H1 (cell line): Measurements from ENCODE around the gene KCNJ10. TPM values are rescaled to one million over a fixed set of nuclear protein-coding genes. Genes with fewer than 3 reads are reported as not detected.
A peak's percentile ranks its signal among the peaks of the same experiment; 100 is the strongest.

Experiments
- CTCF ChIA-PET: fragments of 300-600 bp; sonication (Branson Sonifier 250); formaldehyde crosslinking; loops from one replicate; lab custom pipeline; 2021; ENCODE audit not compliant: partially characterized antibody; lab: Charles Lee
- POLR2A ChIA-PET: fragments of 300-600 bp; sonication (Branson Sonifier 250); formaldehyde crosslinking; loops from one replicate; lab custom pipeline; 2021; ENCODE audit warnings: inconsistent platforms; ENCODE audit not compliant: partially characterized antibody; lab: Charles Lee
- DNase-seq, 2 experiments: peaks; one replicate each; pipeline versions ENCODE4 v3.0.0 to v3.0.0-alpha.2; 2010 to 2022; ENCODE audit warnings: low spot score in 2 of 2, low read depth in 1 of 2, mixed read lengths in 1 of 2
- FAIRE-seq: peaks from 2 replicates; lab custom pipeline; 2011; peaks lifted over from hg19 to GRCh38; lab: Jason Lieb, UNC
- H2AFZ ChIP-seq: 2 replicates; pipeline ENCODE4 v1.8.1; 2012; ENCODE audit warnings: low read length, inconsistent platforms
- H2AK5ac ChIP-seq: 2 replicates; pipeline ENCODE4 v1.6.1; 2013; ENCODE audit warnings: low read depth, low read length
- H2BK120ac ChIP-seq: replicated peaks from 2 replicates; pipeline ENCODE3; 2013; ENCODE audit warnings: low read depth, low read length, inconsistent platforms
- H2BK12ac ChIP-seq: 2 replicates; pipeline ENCODE4 v1.6.1; 2013; ENCODE audit warnings: low read depth, low read length
- H2BK15ac ChIP-seq: 2 replicates; pipeline ENCODE4 v1.6.1; 2013; ENCODE audit warnings: low read length
- H2BK20ac ChIP-seq: 2 replicates; pipeline ENCODE4 v1.6.1; 2013; ENCODE audit warnings: low read length
- H2BK5ac ChIP-seq: 2 replicates; pipeline ENCODE4 v1.6.1; 2013; ENCODE audit warnings: low read depth, low read length
- H3K14ac ChIP-seq: 2 replicates; pipeline ENCODE4 v1.6.1; 2013; ENCODE audit warnings: inconsistent platforms; ENCODE audit not compliant: insufficient read length
- H3K18ac ChIP-seq: 2 replicates; pipeline ENCODE4 v1.6.1; 2013; ENCODE audit warnings: low read length; ENCODE audit errors: extremely low read depth
- H3K23ac ChIP-seq: 2 replicates; pipeline ENCODE4 v1.6.1; 2013; ENCODE audit warnings: inconsistent platforms; ENCODE audit not compliant: insufficient read length
- H3K23me2 ChIP-seq: 2 replicates; pipeline ENCODE4 v1.6.1; 2013; ENCODE audit warnings: low read depth, low read length
- H3K27ac ChIP-seq: 2 replicates; pipeline ENCODE4 v1.6.1; 2011; ENCODE audit warnings: low read depth, low read length, inconsistent platforms
- H3K27me3 ChIP-seq, 4 experiments: replicated peaks in 1 of 4; 1 replicate in 1 of 4; 2 replicates in 3 of 4; pipeline versions ENCODE4 v1.6.1 to v1.8.1; 2011 to 2013; ENCODE audit warnings: low read length in 3 of 4, mild to moderate bottlenecking in 3 of 4, inconsistent platforms in 2 of 4, mixed read lengths in 2 of 4, moderate library complexity in 1 of 4; ENCODE audit not compliant: control insufficient read depth in 3 of 4, insufficient read depth in 3 of 4; ENCODE audit errors: extremely low read depth in 1 of 4
- H3K36me3 ChIP-seq, 4 experiments: 2 replicates each; pipeline versions ENCODE4 v1.6.1 to v1.8.1; 2011 to 2013; ENCODE audit warnings: mild to moderate bottlenecking in 4 of 4, low read length in 3 of 4, moderate library complexity in 2 of 4, control low read depth in 1 of 4, inconsistent platforms in 1 of 4; ENCODE audit not compliant: insufficient read depth in 4 of 4, control insufficient read depth in 2 of 4
- H3K4ac ChIP-seq: replicated peaks from 2 replicates; pipeline ENCODE3; 2013; ENCODE audit warnings: low read length, low read depth, mixed read lengths, inconsistent platforms; ENCODE audit not compliant: insufficient read length
- H3K4me1 ChIP-seq, 4 experiments: replicated peaks in 1 of 4; 1 replicate in 1 of 4; 2 replicates in 3 of 4; pipeline versions ENCODE4 v1.6.1 to v1.8.1; 2011 to 2013; ENCODE audit warnings: low read length in 3 of 4, inconsistent platforms in 2 of 4, mixed read lengths in 1 of 4; ENCODE audit not compliant: insufficient read depth in 4 of 4, control insufficient read depth in 3 of 4
- H3K4me2 ChIP-seq, 2 experiments: 2 replicates each; pipeline versions ENCODE4 v1.6.1 to v1.8.1; 2011 to 2013; ENCODE audit warnings: low read depth in 2 of 2, low read length in 2 of 2, control low read depth in 1 of 2, inconsistent platforms in 1 of 2, mild to moderate bottlenecking in 1 of 2; ENCODE audit not compliant: insufficient read depth in 1 of 2
- H3K4me3 ChIP-seq, 4 experiments: fragments of 200-600, 300-600 bp in 1 of 4; sonication (generic), shearing (Covaris generic), sonication (Bioruptor Twin) in 1 of 4; 2 replicates each; pipeline versions ENCODE4 v1.5.1 to v1.8.1; 2011 to 2016; ENCODE audit warnings: low read length in 4 of 4, low read depth in 3 of 4, control low read depth in 2 of 4, inconsistent platforms in 2 of 4, mild to moderate bottlenecking in 2 of 4, mixed read lengths in 1 of 4, moderate library complexity in 1 of 4; ENCODE audit not compliant: insufficient read depth in 2 of 4; ENCODE audit errors: extremely low read depth in 1 of 4
- H3K56ac ChIP-seq: replicated peaks from 2 replicates; pipeline ENCODE3; 2013; ENCODE audit warnings: low read depth, mild to moderate bottlenecking, mixed read lengths, low read length, inconsistent platforms; ENCODE audit not compliant: insufficient read length
- H3K79me1 ChIP-seq: 2 replicates; pipeline ENCODE4 v1.6.1; 2013; ENCODE audit warnings: low read depth, low read length, control low read depth
- H3K79me2 ChIP-seq, 2 experiments: 2 replicates each; pipeline versions ENCODE4 v1.6.1 to v1.8.1; 2012 to 2013; ENCODE audit warnings: low read length in 2 of 2, mild to moderate bottlenecking in 2 of 2, inconsistent platforms in 1 of 2; ENCODE audit not compliant: insufficient read depth in 2 of 2, control insufficient read depth in 1 of 2
- H3K9ac ChIP-seq, 4 experiments: replicated peaks in 1 of 4; 1 replicate in 1 of 4; 2 replicates in 3 of 4; pipeline versions ENCODE4 v1.6.1 to v1.8.1; 2011 to 2013; ENCODE audit warnings: low read depth in 3 of 4, low read length in 3 of 4, control low read depth in 2 of 4, mild to moderate bottlenecking in 2 of 4, moderate library complexity in 2 of 4, inconsistent platforms in 1 of 4; ENCODE audit errors: extremely low read depth in 1 of 4
- H3K9me3 ChIP-seq, 2 experiments: 2 replicates each; pipeline versions ENCODE4 v1.6.1 to v1.8.1; 2012 to 2013; ENCODE audit warnings: mild to moderate bottlenecking in 2 of 2, moderate library complexity in 2 of 2, control low read depth in 1 of 2, inconsistent platforms in 1 of 2, low read depth in 1 of 2, low read length in 1 of 2, mixed read lengths in 1 of 2; ENCODE audit not compliant: insufficient read depth in 2 of 2
- H4K20me1 ChIP-seq, 2 experiments: replicated peaks in 1 of 2; 2 replicates each; pipeline versions ENCODE3 to v1.8.1; 2011 to 2013; ENCODE audit warnings: inconsistent platforms in 2 of 2, low read length in 2 of 2, mild to moderate bottlenecking in 1 of 2; ENCODE audit not compliant: insufficient read depth in 2 of 2, control insufficient read depth in 1 of 2
- H4K5ac ChIP-seq: 2 replicates; pipeline ENCODE4 v1.6.1; 2013; ENCODE audit warnings: low read length, low read depth, mixed read lengths, inconsistent platforms; ENCODE audit not compliant: insufficient read length
- H4K8ac ChIP-seq: 2 replicates; pipeline ENCODE4 v1.8.0; 2013; ENCODE audit warnings: mild to moderate bottlenecking, moderate library complexity, low read length, inconsistent platforms; ENCODE audit not compliant: insufficient read depth; ENCODE audit errors: extremely low read depth
- H4K91ac ChIP-seq: replicated peaks from 2 replicates; pipeline ENCODE3; 2013; ENCODE audit warnings: low read length, mixed read lengths, inconsistent platforms; ENCODE audit not compliant: insufficient read length
- BACH1 ChIP-seq: IDR thresholded peaks from 2 replicates; pipeline ENCODE4 v1.6.1; 2012; ENCODE audit warnings: low read length, improper control_type of control experiment
- CEBPB ChIP-seq: IDR thresholded peaks from 2 replicates; pipeline ENCODE4 v1.6.1; 2012; ENCODE audit warnings: low read depth, low read length
- EGR1 ChIP-seq: IDR thresholded peaks from 2 replicates; pipeline ENCODE4 v1.6.1; 2011; ENCODE audit warnings: low read depth, low read length, borderline replicate concordance
- GABPA ChIP-seq: IDR thresholded peaks from 2 replicates; pipeline ENCODE4 v1.6.1; 2011; ENCODE audit warnings: mild to moderate bottlenecking, low read length, moderate library complexity, borderline replicate concordance; ENCODE audit not compliant: insufficient read depth
- JUND ChIP-seq: IDR thresholded peaks from 2 replicates; pipeline ENCODE4 v1.6.1; 2011; ENCODE audit warnings: mild to moderate bottlenecking, improper control_type of control experiment, low read length
- MAFK ChIP-seq: IDR thresholded peaks from 2 replicates; pipeline ENCODE4 v1.6.1; 2012; ENCODE audit warnings: low read depth, mild to moderate bottlenecking, improper control_type of control experiment, low read length
- POLR2AphosphoS5 ChIP-seq: IDR thresholded peaks from 2 replicates; pipeline ENCODE4 v1.6.1; 2011; ENCODE audit warnings: low read depth, low read length
- RBBP5 ChIP-seq: IDR thresholded peaks from 2 replicates; pipeline ENCODE4 v1.7.1; 2012; ENCODE audit warnings: low read depth, mild to moderate bottlenecking, inconsistent platforms, low read length, moderate library complexity, borderline replicate concordance
- SIRT6 ChIP-seq: IDR thresholded peaks from one replicate; pipeline ENCODE4 v1.7.1; 2012; ENCODE audit warnings: low read length, inconsistent platforms
- SIX5 ChIP-seq: IDR thresholded peaks from 2 replicates; pipeline ENCODE4 v1.6.1; 2011; ENCODE audit warnings: mild to moderate bottlenecking, low read depth, low read length
- SRF ChIP-seq: IDR thresholded peaks from 2 replicates; pipeline ENCODE4 v1.6.1; 2011; ENCODE audit warnings: mild to moderate bottlenecking, low read depth, low read length, moderate library complexity
- TAF1 ChIP-seq: IDR thresholded peaks from 2 replicates; pipeline ENCODE4 v1.6.1; 2011; ENCODE audit warnings: mild to moderate bottlenecking, low read depth, low read length
- TAF7 ChIP-seq: optimal IDR thresholded peaks from 2 replicates; pipeline ENCODE3; 2011; ENCODE audit warnings: low read depth, mild to moderate bottlenecking, inconsistent platforms, low read length, moderate library complexity, borderline replicate concordance
- TCF12 ChIP-seq: IDR thresholded peaks from 2 replicates; pipeline ENCODE4 v1.6.1; 2011; ENCODE audit warnings: low read depth, mild to moderate bottlenecking, low read length
- TEAD4 ChIP-seq: IDR thresholded peaks from 2 replicates; pipeline ENCODE4 v1.6.1; 2012; ENCODE audit warnings: low read depth, low read length, inconsistent platforms, mixed read lengths
- WGBS, 2 experiments: shearing (Covaris generic) in 1 of 2; methylation state at CpG; one replicate each; pipeline versions ENCODE4 v1.1.6 to v1.1.7; 2013 to 2015; ENCODE audit warnings: low lambda C conversion rate in 2 of 2, mixed read lengths in 2 of 2, inconsistent platforms in 1 of 2, low coverage in 1 of 2, missing lambda C conversion rate in 1 of 2; ENCODE audit not compliant: insufficient replicate concordance in 2 of 2, insufficient coverage in 1 of 2, insufficient read length in 1 of 2; ENCODE audit errors: extremely low coverage in 1 of 2, missing lambda C conversion rate in 1 of 2; 5-methylcytosine and 5-hydroxymethylcytosine counted together
- polyA plus RNA-seq, 7 experiments: library from polyadenylated mRNA; depleted of rRNA in 3 of 7; stranded (reverse) in 5 of 7; unstranded in 2 of 7; fragments of >200 nt in 5 of 7; fragments of 200-250 nt in 2 of 7; gene quantifications; 1 replicate in 5 of 7; 2 replicates in 1 of 7; 4 replicates in 1 of 7; pipeline versions ENCODE4 v1.2.1 to v1.2.3, GENCODE V29; 2011 to 2013; ENCODE audit warnings: missing spikeins in 2 of 7, mixed read lengths in 2 of 7
- total RNA-seq: library from RNA; stranded (reverse); fragmentation: NEBNext Ultra II Directional; extraction: Animal tissue kit (Norgen Biotek cat#: 25700); gene quantifications from 2 replicates; pipeline ENCODE4 v1.2.1, GENCODE V29; 2021

KCNJ10 gene
- total and polyA plus RNA-seq, 2 of the 8 experiments (the other 6 are each of a cell fraction or from before 2014, with no cell fraction given), result 1.7 to 2.4 TPM

- H3K27ac ChIP-seq, result no peak overlapping the region
- H2BK12ac ChIP-seq, result no peak overlapping the region
- H4K91ac ChIP-seq, result no peak overlapping the region
- peak in 1 of 2 experiments; percentile 28 for DNase-seq
- H3K18ac ChIP-seq, result no peak overlapping the region
- no peaks in the 10 kb centered on the region for H3K36me3 ChIP-seq
- peaks cover 0 to 5% of the 10 kb centered on the region in 2 experiments; a peak in 1 of 4 replicates for H3K9me3 ChIP-seq
- TF ChIP-seq EGR1 (no peak), TEAD4 (no peak), RBBP5 (no peak), POLR2AphosphoS5 (no peak), JUND (no peak), CEBPB (no peak), TAF7 (no peak), SRF (no peak), MAFK (no peak), SIX5 (no peak), TAF1 (no peak), BACH1 (no peak), TCF12 (no peak), SIRT6 (no peak), GABPA (no peak)
- TF ChIP-seq, all 59 proteins: peak for 0
- no peaks in the 10 kb centered on the region; the same call in 1 of the 2 replicates for H3K23me2 ChIP-seq
- H3K9ac ChIP-seq, result no peak overlapping the region
- H2BK5ac ChIP-seq, result no peak overlapping the region
- no peak overlapping the region for H3K14ac ChIP-seq
- no peak overlapping the region for H2AK5ac ChIP-seq
- H3K4ac ChIP-seq, result no peak overlapping the region
- H3K4me3 ChIP-seq, result no peak overlapping the region
- H2AFZ ChIP-seq, result no peak overlapping the region
- H3K27me3 ChIP-seq, result no peaks in the 10 kb centered on the region
- 78% methylated on average over 1 of the region's 1 CpG; no CpG with 5 or more reads in 1 of the 2 experiments for WGBS, 2 experiments
- H4K20me1 ChIP-seq, result no peaks in the 10 kb centered on the region
- no peak overlapping the region for H2BK20ac ChIP-seq
- H3K23ac ChIP-seq, result no peak overlapping the region
- H3K79me2 ChIP-seq, result no peaks in the 10 kb centered on the region
- ChIA-PET CTCF (interaction anchor here (1.1 to 8.9 kb wide), 2 partner anchors 18 to 56 kb away, joined by 3 to 98 read pairs; no protein-coding TSS in a partner anchor), POLR2A (interaction anchor here (1.1 kb wide), 1 partner anchor 41 kb away, joined by 3 read pairs; the partner anchor contains the start of gene IGSF9)
- FAIRE-seq, result no peak
- no peaks in the 10 kb centered on the region for H3K79me1 ChIP-seq
- no peak overlapping the region for H2BK120ac ChIP-seq
- no peak overlapping the region for H4K8ac ChIP-seq
- H3K4me1 ChIP-seq, result 0 out of 7 replicates have a peak, but pooled peaks cover 0 to 2% (median 0%) of the 10 kb centered on the region in 4 experiments
- H2BK15ac ChIP-seq, result no peak overlapping the region
- H3K56ac ChIP-seq, result no peak overlapping the region
- no peak overlapping the region for H4K5ac ChIP-seq
- no peak overlapping the region for H3K4me2 ChIP-seq
Observed at GRCh38 chr1:159986531-159986930, 83.4 kb downstream of the KCNJ10 start.
